GM19351 (cell line): Measurements from ENCODE around the gene OR5B2.
"Not testable (repeated sequence)": the region's sequence is repeated elsewhere in the genome, so short reads cannot be mapped to it uniquely, and the experiment has no call there.

Experiments used
- ATAC-seq: cut with Tn5 transposase; IDR thresholded peaks from one replicate; pipeline ENCODE4 v1.9.1; 2021; ENCODE audit warnings: mild to moderate bottlenecking, moderate library complexity; ENCODE audit not compliant: unreplicated experiment

OR5B2 gene

DNA sequence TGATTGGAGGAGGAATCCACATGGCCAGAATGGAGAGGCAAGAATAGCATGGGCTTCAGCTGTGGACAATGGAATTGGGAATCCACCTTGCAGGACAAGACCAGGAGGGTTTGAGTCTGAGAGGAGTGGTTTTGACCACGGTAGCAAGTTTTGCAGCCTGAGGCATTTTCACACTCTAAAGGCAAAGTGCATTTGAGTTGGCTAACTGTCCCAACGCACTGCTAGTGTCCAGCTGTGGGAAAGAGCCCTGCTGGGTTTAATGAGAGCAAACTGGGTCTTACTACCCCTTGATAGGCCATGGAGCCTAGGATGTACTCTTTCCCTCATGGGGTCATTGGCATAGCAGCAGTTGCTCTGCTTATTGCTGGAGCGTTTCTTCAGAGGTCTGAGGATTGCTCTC is at the start of gene OR5B2:
Gene OR5B2, minus strand, starts transcription at position 101 of the 400 bp plus-strand sequence. CDS start 4,860 bp downstream, outside the sequence.
- no peak for ATAC-seq

DNA sequence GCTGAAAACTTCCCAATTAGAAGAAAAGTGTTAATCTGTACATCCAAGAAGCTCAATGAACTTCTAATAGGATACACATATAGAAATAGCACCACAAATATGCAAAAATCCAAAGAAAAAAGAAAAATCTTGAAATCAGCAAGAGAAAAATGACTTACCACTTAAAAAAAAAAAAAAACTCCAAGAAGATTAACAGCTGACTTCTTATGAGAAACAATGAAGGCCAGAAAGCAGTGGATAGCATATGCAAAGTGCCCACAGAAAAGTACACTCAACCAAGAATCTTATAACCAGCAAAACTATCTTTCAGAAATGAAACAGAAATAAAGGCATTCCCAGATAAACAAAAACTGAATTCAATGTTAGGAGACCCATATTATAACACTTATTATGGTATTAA is 44.0 kb upstream of the OR5B2 start:
- no peak for ATAC-seq

DNA sequence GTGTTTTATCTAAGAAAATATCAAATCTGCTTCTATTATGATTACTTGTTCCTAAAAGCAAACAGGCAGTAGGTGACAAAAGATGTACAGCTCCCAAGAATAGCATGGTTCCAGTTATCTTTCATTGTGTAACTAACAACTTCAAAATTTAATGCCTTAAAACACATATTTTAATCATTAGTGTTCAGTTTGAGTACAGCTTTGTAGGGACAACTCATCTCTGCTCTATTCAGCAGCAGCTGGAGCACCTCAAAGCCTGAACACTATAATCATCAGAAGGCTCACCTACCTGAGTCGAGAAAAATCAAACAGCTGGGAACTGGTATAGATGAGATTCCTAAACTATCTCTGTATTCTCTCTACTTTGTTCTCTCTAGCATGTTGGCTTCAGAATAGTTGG is 38.4 kb upstream of the OR5B2 start:
- ATAC-seq: no peak

DNA sequence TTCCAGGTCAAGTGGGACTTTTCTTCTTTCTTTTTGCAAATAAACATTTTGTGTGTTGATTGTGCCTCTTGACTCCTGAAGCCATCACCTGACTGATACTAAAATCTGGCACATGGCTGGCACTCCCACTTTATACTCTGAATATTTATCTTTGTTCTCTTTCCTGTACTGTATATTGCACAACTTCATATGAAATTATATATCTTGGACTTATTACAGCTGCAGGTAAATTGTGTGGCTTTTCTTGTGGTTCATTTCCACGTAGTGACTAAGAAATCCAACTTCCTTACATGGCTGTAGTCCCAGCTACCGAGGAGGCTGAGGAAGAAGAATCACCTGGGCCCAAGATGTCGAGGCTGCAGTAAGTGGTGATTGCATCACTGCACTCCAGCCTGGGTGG is 37.8 kb upstream of the OR5B2 start:
- no peak for ATAC-seq

DNA sequence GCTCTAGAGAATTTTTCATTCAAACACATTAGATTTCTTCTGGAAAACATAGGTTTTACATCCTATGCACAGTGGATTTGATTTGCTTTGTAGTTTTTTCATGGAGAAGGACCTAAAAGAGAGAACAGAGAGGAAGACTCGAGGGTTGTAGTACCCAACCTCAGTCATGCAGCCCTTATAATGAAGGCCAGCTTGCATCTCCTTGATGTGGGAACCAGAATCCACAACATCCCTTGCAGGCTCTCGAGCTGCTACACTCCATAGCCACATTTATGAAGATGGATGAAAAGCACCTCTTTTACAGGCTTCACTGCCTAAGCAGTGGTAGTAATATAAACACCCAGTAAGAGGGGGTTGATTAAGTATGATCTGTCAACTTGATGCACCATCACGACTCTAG is 23.7 kb upstream of the OR5B2 start:
- ATAC-seq: no peak

DNA sequence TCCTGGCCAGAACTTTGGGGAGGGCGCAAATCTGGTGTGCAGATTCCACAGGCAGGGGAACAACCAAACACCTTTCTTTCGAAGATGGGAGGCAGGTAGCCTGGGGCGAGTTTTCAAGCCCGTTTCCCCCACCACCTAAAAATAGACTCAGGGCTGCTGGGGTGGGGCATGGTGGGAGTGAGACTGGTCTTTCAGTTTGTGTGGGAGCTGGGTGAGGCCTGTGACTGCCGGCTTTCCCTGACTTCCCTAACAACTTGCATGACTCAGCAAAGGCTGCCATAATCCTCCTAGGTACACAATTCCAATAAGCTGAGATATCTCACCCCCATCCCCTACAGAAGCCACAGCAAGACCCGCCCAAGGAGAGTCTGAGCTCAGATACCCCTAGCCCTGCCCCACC is 18.4 kb upstream of the OR5B2 start:
- ATAC-seq: no peak

DNA sequence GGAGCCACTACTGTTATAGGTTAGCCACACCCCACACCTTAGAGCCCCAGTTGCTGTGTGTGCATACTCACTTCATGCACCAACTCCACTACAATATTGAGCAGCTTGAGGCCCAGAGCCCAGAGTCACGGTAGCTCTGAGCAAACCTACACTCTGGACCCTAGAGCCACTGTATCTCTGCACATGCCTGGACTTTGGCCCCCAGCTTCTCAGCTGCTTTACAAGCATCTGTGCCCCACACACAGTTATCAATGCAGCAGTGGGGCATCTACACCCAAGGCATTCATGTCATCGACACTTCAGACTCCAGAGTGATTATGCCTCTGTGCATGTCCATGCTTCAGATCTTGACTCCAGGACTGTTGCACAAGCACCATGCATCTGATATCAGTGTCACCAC is 16.4 kb upstream of the OR5B2 start:
- ATAC-seq: no peak

DNA sequence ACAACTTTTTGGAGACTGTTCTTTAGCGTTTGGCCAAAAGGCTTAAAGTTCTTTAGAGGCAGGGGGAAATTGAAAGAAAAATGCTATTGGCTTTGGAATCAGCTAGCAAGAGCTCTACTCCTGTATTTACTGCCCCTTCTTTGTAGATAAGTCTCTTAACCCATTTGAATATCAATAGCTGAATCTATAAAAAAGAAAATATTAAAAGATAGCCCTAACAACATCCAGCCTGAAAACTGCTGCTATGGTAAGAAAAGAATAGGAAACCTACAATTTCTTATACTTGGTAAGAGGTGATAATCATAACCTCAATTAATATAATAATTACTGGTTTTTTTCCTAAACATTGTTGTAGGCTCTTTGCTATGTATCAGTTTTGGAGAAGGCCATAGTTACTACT is 14.2 kb upstream of the OR5B2 start, which contains the start of gene OR5B12:
Gene OR5B12, minus strand, starts transcription at position 101 of the 400 bp plus-strand sequence. CDS start 2,085 bp downstream, outside the sequence.
- no peak for ATAC-seq

DNA sequence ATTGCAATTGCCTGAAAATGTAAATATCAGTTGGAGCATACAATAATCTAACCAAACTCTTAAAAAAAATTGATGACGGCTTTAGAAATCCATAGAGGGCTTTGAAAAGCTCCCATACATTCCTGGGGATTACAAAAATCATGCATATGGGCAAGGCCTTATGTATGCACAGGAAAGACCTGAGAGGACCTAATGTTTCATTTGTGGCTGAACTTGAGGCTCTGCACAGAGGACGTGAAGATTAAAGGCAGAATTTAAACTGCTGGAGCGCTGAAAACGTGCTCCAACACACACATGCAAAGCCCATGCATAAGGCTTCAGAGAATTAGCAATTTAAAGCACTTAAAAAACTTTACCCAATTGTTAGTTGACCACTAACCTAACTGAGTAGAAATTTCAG is 10.6 kb upstream of the OR5B2 start:
- ATAC-seq: no peak

DNA sequence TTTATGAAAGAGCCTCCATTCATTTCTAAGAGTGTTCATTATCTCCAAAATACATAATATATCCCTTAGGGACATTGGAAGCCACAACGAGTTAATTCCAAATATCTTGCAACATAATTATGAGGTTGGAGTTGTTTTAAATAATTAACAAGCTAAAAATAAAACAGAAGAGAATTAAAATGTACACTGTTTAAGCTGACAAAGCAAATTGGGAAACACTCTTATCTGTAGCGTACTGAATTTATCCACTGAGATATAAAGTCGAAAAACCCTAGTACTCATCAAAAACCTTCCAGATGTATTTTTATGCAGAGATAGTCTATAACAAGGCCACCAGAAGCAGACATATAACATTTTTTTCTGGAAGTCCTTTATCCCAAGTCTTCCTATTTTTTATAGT is 6.3 kb upstream of the OR5B2 start:
- no peak for ATAC-seq

DNA sequence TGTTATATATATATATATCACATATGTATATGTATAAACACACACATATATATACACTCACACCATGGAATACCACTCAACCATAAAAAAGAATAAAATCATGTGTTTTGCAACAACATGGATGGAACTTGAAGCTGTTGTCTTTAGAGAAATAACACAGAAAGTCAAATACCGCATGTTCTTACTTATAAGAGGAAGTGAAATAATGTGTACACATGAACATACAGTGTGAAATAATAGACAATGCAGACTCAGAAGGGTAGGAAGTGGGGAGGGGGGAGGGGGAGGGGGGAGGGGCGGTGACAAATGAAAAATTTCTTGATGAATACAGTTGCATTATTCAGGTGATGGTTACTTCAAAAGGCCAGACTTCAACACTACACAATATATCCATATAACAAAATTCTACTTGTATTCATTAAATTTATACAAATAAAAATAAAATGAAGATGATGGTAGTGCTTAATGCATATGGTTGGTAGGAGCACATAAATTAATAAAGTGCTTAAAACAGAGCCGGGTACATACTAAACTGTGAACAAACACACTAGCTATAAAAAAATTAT is 5.8 kb upstream of the OR5B2 start:
- ATAC-seq: peak; percentile 93

DNA sequence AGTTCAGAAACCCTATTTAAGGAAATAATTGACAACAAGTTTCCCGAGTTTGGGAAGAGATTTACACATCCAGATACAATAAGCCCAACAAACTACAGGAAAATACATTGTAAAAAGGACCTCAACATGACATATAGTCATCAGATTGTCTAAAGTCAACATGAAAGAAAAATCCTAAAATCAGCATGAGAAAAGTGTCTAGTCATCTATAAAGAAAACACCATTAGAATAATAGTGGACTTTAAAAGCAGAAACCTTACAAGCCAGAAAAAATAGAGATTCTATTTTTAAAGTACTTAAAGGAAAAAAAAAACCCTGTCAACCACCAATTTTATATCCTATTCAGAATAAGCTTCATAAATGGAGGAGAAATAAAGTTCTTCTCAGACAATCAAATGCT is 1.4 kb upstream of the OR5B2 start:
- ATAC-seq: no peak

DNA sequence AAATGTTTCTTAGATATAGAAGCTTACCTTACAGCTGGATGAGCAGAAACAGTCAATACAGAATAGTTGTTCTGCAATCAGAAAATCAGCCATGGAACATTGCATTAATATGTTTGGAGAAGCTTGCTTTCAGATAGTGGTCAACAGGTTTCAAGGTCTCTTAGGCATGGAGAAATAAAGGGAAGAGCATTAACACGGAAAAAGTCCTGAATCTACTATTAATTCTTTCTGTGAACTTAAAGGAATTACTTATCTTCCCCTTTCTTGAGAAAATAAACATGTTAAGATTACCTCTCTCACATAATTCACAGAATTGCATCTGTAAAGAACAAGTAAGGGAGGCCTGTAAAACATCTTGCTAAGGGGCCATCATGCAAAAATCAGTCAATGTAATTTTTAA is 21.1 kb downstream of the OR5B2 start, which contains the start of gene OR5B3:
Gene OR5B3, minus strand, starts transcription at position 101 of the 400 bp plus-strand sequence. CDS start 3,465 bp downstream, outside the sequence.
- ATAC-seq: no peak

DNA sequence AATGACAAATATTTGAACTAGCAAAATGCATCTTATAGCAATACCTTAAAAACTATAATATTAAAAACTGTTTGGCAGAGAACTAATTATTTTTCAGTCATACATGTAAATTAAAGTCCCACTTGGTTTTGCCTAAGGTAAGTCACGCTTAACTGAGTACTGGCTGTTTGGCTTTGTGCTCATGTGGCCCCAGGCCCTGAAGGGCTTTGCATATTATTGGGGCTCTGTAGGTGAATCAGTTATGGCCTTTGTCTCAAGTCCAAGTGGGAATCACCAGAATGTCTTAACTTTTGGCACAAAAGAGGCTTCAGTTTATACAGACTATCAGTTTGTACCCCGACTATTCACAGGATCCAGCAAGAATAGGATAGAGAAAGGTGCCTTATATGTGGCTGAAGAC is 28.3 kb downstream of the OR5B2 start:
- ATAC-seq: not testable (repeated sequence)

DNA sequence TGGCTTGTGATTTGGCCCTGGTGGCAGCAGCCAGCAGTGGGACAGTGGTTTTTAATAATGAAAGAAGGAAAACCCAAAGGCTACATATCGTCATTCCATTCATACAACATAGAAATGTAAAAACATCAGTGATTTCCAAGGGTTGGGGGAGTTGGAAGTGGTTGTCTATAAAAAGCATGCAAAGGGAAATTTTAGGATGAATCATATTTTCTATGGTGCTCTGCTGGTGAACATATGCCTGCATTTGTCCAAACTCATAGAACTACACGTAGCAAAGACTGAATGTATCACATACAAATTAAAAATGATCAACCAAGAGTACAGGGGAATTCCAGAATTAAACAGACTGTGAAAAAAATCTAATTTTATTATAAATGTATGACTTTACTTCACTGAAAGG is 32.3 kb downstream of the OR5B2 start:
- no peak for ATAC-seq

DNA sequence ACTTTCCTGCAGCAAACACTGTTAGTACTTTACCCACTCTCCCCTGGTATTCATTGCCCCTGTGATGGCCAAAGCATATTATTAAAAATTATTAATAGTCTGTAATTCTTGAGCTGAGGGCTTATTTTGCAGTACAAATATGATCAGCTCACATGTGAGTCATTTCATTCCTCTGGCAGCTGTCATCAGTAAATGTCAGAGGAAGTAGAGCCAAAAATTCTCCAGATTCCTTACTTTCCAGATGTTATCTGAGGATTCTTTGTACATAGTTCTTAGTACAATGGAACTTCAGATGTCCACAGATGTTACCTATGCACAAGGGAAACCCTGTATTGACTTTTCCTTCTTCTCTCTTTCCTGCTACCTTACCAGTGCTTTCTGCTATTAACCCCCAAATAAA is 33.7 kb downstream of the OR5B2 start:
- ATAC-seq: no peak

DNA sequence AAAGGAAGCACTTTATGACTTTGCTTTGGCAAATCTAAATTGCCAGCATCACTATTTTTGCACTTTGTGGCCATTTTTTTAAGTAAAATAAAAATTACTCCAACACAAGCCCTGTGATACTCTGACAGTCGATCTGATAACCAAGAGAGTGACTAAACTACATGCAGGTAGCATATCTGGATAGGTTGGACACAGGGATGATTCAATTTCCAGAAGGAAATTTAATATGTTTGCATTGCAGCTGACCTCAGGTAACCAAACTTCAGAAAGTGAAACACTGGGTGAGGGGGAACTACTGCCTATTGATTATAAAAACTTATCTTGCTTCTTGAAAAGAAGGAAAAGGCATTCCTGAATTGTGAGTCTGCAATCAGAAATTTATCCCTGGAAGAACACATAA is 35.2 kb downstream of the OR5B2 start:
- ATAC-seq: no peak

DNA sequence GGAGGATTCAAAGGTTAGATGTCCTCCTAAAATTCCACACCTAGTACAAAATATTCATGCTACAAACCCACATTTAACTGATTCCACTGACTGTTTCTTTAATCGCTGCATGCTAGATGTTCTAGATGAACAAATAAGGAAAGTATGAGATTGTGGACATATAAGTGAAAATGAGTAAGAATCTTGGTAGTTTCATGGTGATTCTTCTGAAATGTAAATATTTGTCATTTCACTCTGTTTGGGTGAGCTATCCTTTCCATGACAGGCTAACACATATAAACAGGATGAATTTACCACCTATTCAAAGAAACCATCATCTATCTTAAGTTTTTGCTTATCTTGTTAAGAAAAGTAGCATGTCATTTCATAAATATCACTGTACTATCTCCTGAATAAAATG is 36.0 kb downstream of the OR5B2 start:
- ATAC-seq: no peak

DNA sequence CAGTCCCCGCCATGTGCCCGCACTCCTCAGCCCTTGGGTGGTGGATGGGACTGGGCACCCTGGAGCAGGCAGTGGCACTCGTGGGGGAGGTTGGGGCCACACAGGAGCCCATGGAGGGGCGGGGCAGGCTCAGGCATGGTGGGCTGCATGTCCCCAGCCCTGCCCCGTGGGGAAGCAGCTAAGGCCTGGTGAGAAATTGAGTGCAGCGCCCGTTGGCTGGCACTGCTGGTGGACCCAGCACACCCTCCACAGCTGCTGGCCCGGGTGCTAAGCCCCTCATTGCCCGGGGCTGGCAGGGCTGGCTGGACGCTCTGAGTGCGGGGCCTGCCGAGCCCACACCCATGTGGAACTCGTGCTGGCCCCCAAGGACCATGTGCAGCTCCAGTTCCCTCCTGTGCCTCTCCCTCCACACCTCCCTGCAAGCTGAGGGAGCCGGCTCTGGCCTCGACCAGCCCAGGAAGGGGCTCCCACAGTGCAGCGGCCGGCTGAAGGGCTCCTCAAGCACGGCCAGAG is 37.3 kb downstream of the OR5B2 start:
- ATAC-seq: no peak
